GM18505 (cell line): ENCODE results near the gene TMEFF1.

Experiments used
- ATAC-seq: cut with Tn5 transposase; IDR thresholded peaks from one replicate; pipeline ENCODE4 v1.9.1; 2021; ENCODE audit not compliant: unreplicated experiment
- POLR2A ChIP-seq: IDR thresholded peaks from 4 replicates; pipeline ENCODE4 v1.6.1; 2011; ENCODE audit warnings: borderline replicate concordance; ENCODE audit not compliant: insufficient read depth, insufficient read length; ENCODE audit errors: extremely low read depth

TMEFF1 gene

GRCh38 chr9:100583014-100583802, 110.3 kb downstream of the TMEFF1 start:
- ATAC-seq = no peak
- no peak for TF ChIP-seq POLR2A

GRCh38 chr9:100584951-100585350, 112.0 kb downstream of the TMEFF1 start:
- ATAC-seq = no peak
- no peak for TF ChIP-seq POLR2A

GRCh38 chr9:100586093-100586492, 113.1 kb downstream of the TMEFF1 start:
- TF ChIP-seq POLR2A = no peak
- ATAC-seq = no peak

GRCh38 chr9:100587375-100587774, 114.4 kb downstream of the TMEFF1 start:
- no peak for ATAC-seq
- no peak for TF ChIP-seq POLR2A

GRCh38 chr9:100589582-100589981, 116.6 kb downstream of the TMEFF1 start:
- ATAC-seq = no peak
- no peak for TF ChIP-seq POLR2A

GRCh38 chr9:100590481-100590880, 117.5 kb downstream of the TMEFF1 start:
- no peak for ATAC-seq
- no peak for TF ChIP-seq POLR2A

- no peak for ATAC-seq
- TF ChIP-seq POLR2A = no peak
Observed at GRCh38 chr9:100591139-100591538, 118.2 kb downstream of the TMEFF1 start.

GRCh38 chr9:100591639-100592412, 118.9 kb downstream of the TMEFF1 start:
- no peak for ATAC-seq
- no peak for TF ChIP-seq POLR2A

GRCh38 chr9:100595391-100596199, 122.6 kb downstream of the TMEFF1 start:
- peak; percentile 42 for ATAC-seq
- TF ChIP-seq POLR2A = no peak

- no peak for TF ChIP-seq POLR2A
- no peak for ATAC-seq
Observed at GRCh38 chr9:100597236-100597635, 124.3 kb downstream of the TMEFF1 start.

- peak; percentile 45 for TF ChIP-seq POLR2A
- peak; percentile 70 for ATAC-seq
Observed at GRCh38 chr9:100598641-100599145, 125.7 kb downstream of the TMEFF1 start.

- TF ChIP-seq POLR2A = no peak
- no peak for ATAC-seq
Observed at GRCh38 chr9:100600521-100601079, 127.7 kb downstream of the TMEFF1 start.

GRCh38 chr9:100601216-100601615, 128.3 kb downstream of the TMEFF1 start:
- ATAC-seq = peak; percentile 64
- TF ChIP-seq POLR2A = no peak

GRCh38 chr9:100602342-100602801, 129.4 kb downstream of the TMEFF1 start:
- ATAC-seq = no peak
- TF ChIP-seq POLR2A = no peak

GRCh38 chr9:100605405-100605804, 132.5 kb downstream of the TMEFF1 start:
- no peak for ATAC-seq
- no peak for TF ChIP-seq POLR2A
